Kidney (tissue), 14 donors: ENCODE results near the gene SERPINA6. TPM values are rescaled to one million over a fixed set of nuclear protein-coding genes. Genes with fewer than 3 reads are reported as not detected.
"Not testable (repeated sequence)": the region's sequence is repeated elsewhere in the genome, so short reads cannot be mapped to it uniquely, and the experiment has no call there.

Experiments
- DNase-seq, 5 donors: peaks; one replicate each; pipeline ENCODE4 v3.0.0-alpha.2; 2013 to 2020
- FAIRE-seq: peaks from 2 replicates; lab custom pipeline; 2012; peaks lifted over from hg19 to GRCh38; lab: Jason Lieb, UNC
- H3K27ac ChIP-seq, 2 donors: one replicate each; pipeline ENCODE4 v1.7.0; 2013; ENCODE audit warnings: low read depth in 2 of 2, low read length in 2 of 2, inconsistent platforms in 1 of 2
- H3K27me3 ChIP-seq: one replicate; pipeline ENCODE4 v1.7.1; 2013; ENCODE audit warnings: low read length, inconsistent platforms; ENCODE audit not compliant: control insufficient read depth, insufficient read depth
- H3K36me3 ChIP-seq, 3 donors: one replicate each; pipeline versions ENCODE4 v1.7.0 to v1.7.1; 2013; ENCODE audit warnings: low read length in 3 of 3, control low read depth in 1 of 3, inconsistent platforms in 1 of 3; ENCODE audit not compliant: insufficient read depth in 3 of 3, control insufficient read depth in 2 of 3
- H3K4me1 ChIP-seq, 3 donors: one replicate each; pipeline versions ENCODE4 v1.7.0 to v1.7.1; 2013; ENCODE audit warnings: low read length in 3 of 3, inconsistent platforms in 1 of 3, low read depth in 1 of 3; ENCODE audit not compliant: control insufficient read depth in 2 of 3, insufficient read depth in 2 of 3
- H3K4me3 ChIP-seq, 3 donors: one replicate each; pipeline versions ENCODE4 v1.7.0 to v1.8.1; 2013; ENCODE audit warnings: low read length in 3 of 3, control low read depth in 1 of 3, inconsistent platforms in 1 of 3
- H3K9ac ChIP-seq, 3 donors: one replicate each; pipeline versions ENCODE4 v1.7.0 to v1.7.1; 2013; ENCODE audit warnings: low read length in 3 of 3, control low read depth in 1 of 3, inconsistent platforms in 1 of 3
- H3K9me3 ChIP-seq, 3 donors: one replicate each; pipeline versions ENCODE4 v1.7.0 to v1.7.1; 2013; ENCODE audit warnings: low read length in 3 of 3, control low read depth in 1 of 3, inconsistent platforms in 1 of 3; ENCODE audit not compliant: control insufficient read depth in 2 of 3, insufficient read depth in 1 of 3
- intact Hi-C: fragments of 100-400 bp; cut with DNase I; formaldehyde crosslinking; loops from one replicate; pipeline ENCODE4 v1.11.1; 2022
- polyA plus RNA-seq: library from polyadenylated mRNA; stranded (reverse); fragments of 350-450 nt; fragmentation: Illumina TruSeq; extraction: RNeasy Lipid Tissue Mini Kit (QIAGEN cat#74804); gene quantifications from one replicate; pipeline ENCODE4 v1.2.3, GENCODE V29; 2014; ENCODE audit warnings: low read depth, low replicate concordance; ENCODE audit not compliant: insufficient read depth
- total RNA-seq: library from RNA; stranded (reverse); fragmentation: NEBNext Ultra II Directional; extraction: Animal tissue kit (Norgen Biotek cat#: 25700); gene quantifications from one replicate; pipeline ENCODE4 v1.2.1, GENCODE V29; 2021
- TF ChIP-seq, protein P1 (sequence below): IDR thresholded peaks from 3 replicates; pipeline ENCODE4 v1.5.1; 2012; ENCODE audit warnings: mild to moderate bottlenecking, moderate library complexity, borderline replicate concordance; ENCODE audit not compliant: insufficient read depth; ENCODE audit errors: extremely low read depth
- donor health status: control.
- donor health status: control.
- donor health status: control.
- donor health status: control.
- donor health status: control.
- donor health status: DM: yes; HTN: yes; CAD: no.
- donor health status: Normal renal cell carcinoma (clear cell type).

The SERPINA6 gene
- total and polyA plus RNA-seq, 2 donors from 2014 or later: 1.7 to 12.9 TPM

DNA sequence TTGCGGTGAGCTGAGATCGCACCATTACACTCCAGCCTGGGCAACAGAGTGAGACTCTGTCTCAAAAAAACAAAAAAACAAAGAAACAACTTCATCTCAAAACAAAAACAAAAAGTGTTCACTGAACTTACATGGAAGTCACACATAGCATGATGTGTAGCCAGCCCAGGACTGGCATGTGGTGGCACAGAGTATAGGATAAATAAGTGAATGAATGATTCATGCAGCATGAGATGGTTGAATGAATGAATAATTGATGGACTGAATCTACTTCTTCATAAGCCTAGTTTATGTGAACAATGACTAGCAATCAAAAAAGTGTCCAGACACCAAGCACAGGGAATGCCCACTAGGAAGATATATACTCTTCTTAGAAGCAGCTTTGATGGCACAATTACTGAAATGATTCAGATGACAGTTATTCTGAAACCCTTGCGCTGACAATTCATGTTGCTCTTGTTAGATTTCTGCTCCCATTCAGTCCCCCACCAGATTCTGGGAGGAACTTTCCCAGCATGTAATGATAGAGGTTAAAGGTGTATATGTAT is 31.6 kb upstream of the SERPINA6 start:
- DNase-seq (no peak), FAIRE-seq (no peak)
- Histone ChIP-seq H3K4me3 (no peak overlapping the region), H3K27me3 (no peaks in the 10 kb centered on the region), H3K4me1 (no peaks in the 10 kb centered on the region), H3K27ac (no peak overlapping the region), H3K9me3 (no peaks in the 10 kb centered on the region), H3K9ac (no peak overlapping the region), H3K36me3 (no peaks in the 10 kb centered on the region)
- TF ChIP-seq, protein P1, sequence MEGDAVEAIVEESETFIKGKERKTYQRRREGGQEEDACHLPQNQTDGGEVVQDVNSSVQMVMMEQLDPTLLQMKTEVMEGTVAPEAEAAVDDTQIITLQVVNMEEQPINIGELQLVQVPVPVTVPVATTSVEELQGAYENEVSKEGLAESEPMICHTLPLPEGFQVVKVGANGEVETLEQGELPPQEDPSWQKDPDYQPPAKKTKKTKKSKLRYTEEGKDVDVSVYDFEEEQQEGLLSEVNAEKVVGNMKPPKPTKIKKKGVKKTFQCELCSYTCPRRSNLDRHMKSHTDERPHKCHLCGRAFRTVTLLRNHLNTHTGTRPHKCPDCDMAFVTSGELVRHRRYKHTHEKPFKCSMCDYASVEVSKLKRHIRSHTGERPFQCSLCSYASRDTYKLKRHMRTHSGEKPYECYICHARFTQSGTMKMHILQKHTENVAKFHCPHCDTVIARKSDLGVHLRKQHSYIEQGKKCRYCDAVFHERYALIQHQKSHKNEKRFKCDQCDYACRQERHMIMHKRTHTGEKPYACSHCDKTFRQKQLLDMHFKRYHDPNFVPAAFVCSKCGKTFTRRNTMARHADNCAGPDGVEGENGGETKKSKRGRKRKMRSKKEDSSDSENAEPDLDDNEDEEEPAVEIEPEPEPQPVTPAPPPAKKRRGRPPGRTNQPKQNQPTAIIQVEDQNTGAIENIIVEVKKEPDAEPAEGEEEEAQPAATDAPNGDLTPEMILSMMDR: no peak
- intact Hi-C loops: no loop called here

DNA sequence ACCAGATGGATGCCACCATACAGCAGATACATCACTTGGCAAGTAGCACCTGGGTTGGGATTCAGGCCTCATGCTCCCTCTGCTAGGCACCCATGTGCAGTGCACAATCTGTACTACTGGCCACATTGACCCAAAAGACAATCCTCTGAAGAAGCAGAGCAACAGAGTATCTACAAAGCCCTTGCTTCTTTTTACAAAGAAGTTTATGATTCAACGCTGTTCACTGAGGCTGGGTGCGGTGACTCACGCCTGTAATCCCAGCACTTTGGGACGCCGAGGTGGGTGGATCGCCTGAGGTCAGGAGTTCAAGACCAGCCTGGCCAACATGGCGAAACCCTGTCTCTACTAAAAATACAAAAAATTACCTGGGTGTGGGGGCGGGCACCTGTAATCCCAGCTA is 31.1 kb upstream of the SERPINA6 start:
- H3K9ac ChIP-seq, FAIRE-seq, H3K27me3 ChIP-seq, H3K9me3 ChIP-seq, H3K4me1 ChIP-seq, H3K27ac ChIP-seq, H3K36me3 ChIP-seq, intact Hi-C loops, DNase-seq, H3K4me3 ChIP-seq: not testable (repeated sequence)

DNA sequence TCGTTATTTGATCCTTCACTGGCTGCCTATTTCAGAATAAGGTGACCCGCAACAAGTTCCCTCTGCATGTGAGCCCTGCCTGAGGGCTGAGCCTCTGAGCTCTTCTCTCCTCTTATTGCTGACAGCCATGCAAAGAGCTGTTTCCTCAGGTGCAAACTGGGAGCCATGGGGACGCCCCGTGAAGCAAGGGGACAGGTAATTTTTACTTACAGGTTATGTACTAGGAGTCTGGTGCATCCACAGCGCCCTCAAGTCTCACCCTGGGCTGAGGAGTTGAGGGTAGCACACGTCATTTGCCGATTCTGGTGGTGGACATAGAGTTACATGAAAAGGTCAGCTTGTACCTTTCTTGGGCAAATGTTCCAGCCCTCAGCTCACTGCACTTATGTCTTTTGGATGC is 26.1 kb upstream of the SERPINA6 start:
- FAIRE-seq (no peak), DNase-seq (no peak)
- Histone ChIP-seq H3K36me3 (no peaks in the 10 kb centered on the region), H3K27ac (no peak overlapping the region), H3K4me1 (no peaks in the 10 kb centered on the region), H3K9ac (no peak overlapping the region), H3K27me3 (no peaks in the 10 kb centered on the region), H3K9me3 (no peaks in the 10 kb centered on the region), H3K4me3 (no peak overlapping the region)
- TF ChIP-seq, protein P1: no peak
- intact Hi-C loops: no loop called here

DNA sequence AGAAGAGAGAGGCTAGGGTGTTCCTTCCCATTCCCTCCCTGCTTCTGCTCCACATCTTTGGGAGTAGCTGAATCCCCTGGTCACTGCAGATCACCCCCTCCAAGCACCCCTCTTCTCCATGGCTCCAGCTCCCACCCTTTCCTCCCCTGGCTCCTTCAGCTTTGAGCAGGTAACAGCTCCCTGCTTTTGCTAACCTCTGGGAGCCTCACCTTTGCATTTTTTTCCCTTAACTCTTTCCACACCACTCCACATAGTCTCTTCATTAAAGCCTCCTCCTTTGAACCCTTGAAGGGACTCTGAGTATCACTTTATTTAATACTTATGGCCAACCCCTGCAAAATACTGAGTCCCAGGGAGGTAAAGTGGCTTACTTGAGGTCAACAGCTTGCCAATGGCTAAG is 25.7 kb upstream of the SERPINA6 start:
- Histone ChIP-seq H3K9ac (no peak overlapping the region), H3K4me1 (no peaks in the 10 kb centered on the region), H3K36me3 (no peaks in the 10 kb centered on the region), H3K4me3 (no peak overlapping the region), H3K27me3 (no peaks in the 10 kb centered on the region), H3K9me3 (no peaks in the 10 kb centered on the region), H3K27ac (no peak overlapping the region)
- FAIRE-seq: no peak
- no peak for DNase-seq
- intact Hi-C loops: no loop called here
- TF ChIP-seq, protein P1: no peak
